ENCODE data around the gene NOX5. TPM values are rescaled to one million over a fixed set of nuclear protein-coding genes. Genes with fewer than 3 reads are reported as not detected.

The NOX5 gene
- total and polyA plus RNA-seq, 2 of the 4 experiments (the other 2 are of a cell fraction): 0.07 TPM; not detected in 1

GRCh38 chr15:69076756-69077155, 62.3 kb downstream of the NOX5 start:
- H3K27me3 ChIP-seq (ENCODE audit: control insufficient read depth, insufficient read depth, low read length): peaks cover 2% of the 10 kb centered on the region; the same call in 1 of the 2 replicates
- H2BK120ac ChIP-seq (ENCODE audit: low read depth, low read length): no peak overlapping the region
- ATAC-seq (ENCODE audit: low read depth): no peak
- no peak overlapping the region for H3K4me2 ChIP-seq (ENCODE audit: low read depth, low read length)
- H3K18ac ChIP-seq (ENCODE audit: low read depth, low read length): no peak overlapping the region
- H3K9me3 ChIP-seq (ENCODE audit: control insufficient read depth, insufficient read depth, low read length): peaks cover 3% of the 10 kb centered on the region
- intact Hi-C loops (cut with micrococcal nuclease) (no loop called here), in situ Hi-C loops (cut with MboI; ENCODE audit: low sequenced_read_pairs) (no loop called here), dilution Hi-C loops (cut with HindIII; ENCODE audit: low sequenced_read_pairs, unreplicated experiment) (no loop called here)
- H4K5ac ChIP-seq (ENCODE audit: low read depth, low read length): no peak overlapping the region
- H3K79me1 ChIP-seq (ENCODE audit: low read depth in 1 of 2, low read length in 2 of 2): no peaks in the 10 kb centered on the region
- no peak overlapping the region for H2AFZ ChIP-seq (replicated peaks; ENCODE audit: low read length, poor library complexity)
- TF ChIP-seq MAZ (IDR thresholded peaks at IDR 0.05; ENCODE audit: borderline replicate concordance, low read depth, low read length) (no peak), RCOR1 (IDR thresholded peaks at IDR 0.05; ENCODE audit: insufficient replicate concordance, low read length) (no peak), NFE2L2 (IDR thresholded peaks at IDR 0.05; ENCODE audit: low read depth, low read length) (no peak), CEBPB (IDR thresholded peaks at IDR 0.05; ENCODE audit: low read depth, low read length) (no peak), POLR2A (IDR thresholded peaks at IDR 0.05; ENCODE audit: low read depth, low read length) (no peak), BHLHE40 (IDR thresholded peaks at IDR 0.05; ENCODE audit: low read depth, low read length) (no peak), RFX5 (IDR thresholded peaks at IDR 0.05; ENCODE audit: low read depth, low read length) (no peak), CHD1 (IDR thresholded peaks at IDR 0.05; ENCODE audit: low read depth, low read length) (no peak), SMC3 (IDR thresholded peaks at IDR 0.05; ENCODE audit: low read depth, low read length) (no peak), FOS (IDR thresholded peaks at IDR 0.05; ENCODE audit: low read depth, low read length) (no peak), MAFK (IDR thresholded peaks at IDR 0.05; ENCODE audit: low read depth, low read length) (no peak)
- TF ChIP-seq, protein P1, sequence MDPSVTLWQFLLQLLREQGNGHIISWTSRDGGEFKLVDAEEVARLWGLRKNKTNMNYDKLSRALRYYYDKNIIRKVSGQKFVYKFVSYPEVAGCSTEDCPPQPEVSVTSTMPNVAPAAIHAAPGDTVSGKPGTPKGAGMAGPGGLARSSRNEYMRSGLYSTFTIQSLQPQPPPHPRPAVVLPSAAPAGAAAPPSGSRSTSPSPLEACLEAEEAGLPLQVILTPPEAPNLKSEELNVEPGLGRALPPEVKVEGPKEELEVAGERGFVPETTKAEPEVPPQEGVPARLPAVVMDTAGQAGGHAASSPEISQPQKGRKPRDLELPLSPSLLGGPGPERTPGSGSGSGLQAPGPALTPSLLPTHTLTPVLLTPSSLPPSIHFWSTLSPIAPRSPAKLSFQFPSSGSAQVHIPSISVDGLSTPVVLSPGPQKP (IDR thresholded peaks at IDR 0.05; ENCODE audit: borderline replicate concordance, low read depth, low read length): no peak
- TF ChIP-seq, protein P2, sequence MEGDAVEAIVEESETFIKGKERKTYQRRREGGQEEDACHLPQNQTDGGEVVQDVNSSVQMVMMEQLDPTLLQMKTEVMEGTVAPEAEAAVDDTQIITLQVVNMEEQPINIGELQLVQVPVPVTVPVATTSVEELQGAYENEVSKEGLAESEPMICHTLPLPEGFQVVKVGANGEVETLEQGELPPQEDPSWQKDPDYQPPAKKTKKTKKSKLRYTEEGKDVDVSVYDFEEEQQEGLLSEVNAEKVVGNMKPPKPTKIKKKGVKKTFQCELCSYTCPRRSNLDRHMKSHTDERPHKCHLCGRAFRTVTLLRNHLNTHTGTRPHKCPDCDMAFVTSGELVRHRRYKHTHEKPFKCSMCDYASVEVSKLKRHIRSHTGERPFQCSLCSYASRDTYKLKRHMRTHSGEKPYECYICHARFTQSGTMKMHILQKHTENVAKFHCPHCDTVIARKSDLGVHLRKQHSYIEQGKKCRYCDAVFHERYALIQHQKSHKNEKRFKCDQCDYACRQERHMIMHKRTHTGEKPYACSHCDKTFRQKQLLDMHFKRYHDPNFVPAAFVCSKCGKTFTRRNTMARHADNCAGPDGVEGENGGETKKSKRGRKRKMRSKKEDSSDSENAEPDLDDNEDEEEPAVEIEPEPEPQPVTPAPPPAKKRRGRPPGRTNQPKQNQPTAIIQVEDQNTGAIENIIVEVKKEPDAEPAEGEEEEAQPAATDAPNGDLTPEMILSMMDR (conservative IDR thresholded peaks at IDR 0.05; ENCODE audit: low read depth, low read length): no peak
- H4K8ac ChIP-seq (ENCODE audit: low read depth in 2 of 2, low read length in 2 of 2): no peak overlapping the region
- H3K14ac ChIP-seq (replicated peaks; ENCODE audit: low read depth, low read length): no peak overlapping the region
- no peak overlapping the region for H3K56ac ChIP-seq (ENCODE audit: extremely low read depth, insufficient read depth, low read length)
- H3K23ac ChIP-seq (ENCODE audit: low read depth, low read length): no peak overlapping the region
- WGBS, 2 experiments (ENCODE audit: extremely low coverage in 2 of 2, insufficient read length in 1 of 2): no CpG with 5 or more reads among the region's 1 CpG
- H4K20me1 ChIP-seq (ENCODE audit: insufficient read depth, low read length): no peaks in the 10 kb centered on the region
- no peak overlapping the region for H3K27ac ChIP-seq (ENCODE audit: insufficient read depth, low read length)
- no peak for DNase-seq
- H2BK5ac ChIP-seq (ENCODE audit: low read depth, low read length, poor library complexity, severe bottlenecking): no peak overlapping the region
- no peak overlapping the region for H3K4me3 ChIP-seq (ENCODE audit: insufficient read depth, low read depth, low read length)
- no peak overlapping the region; the same call in 1 of the 2 replicates for H2AK5ac ChIP-seq (ENCODE audit: low read depth, low read length)
- BruUV-seq (replicated peaks): no TSS peak
- H3K9me1 ChIP-seq (ENCODE audit: insufficient read depth, low read length): peaks cover 6% of the 10 kb centered on the region; the same call in 1 of the 2 replicates
- no peak overlapping the region for H2BK20ac ChIP-seq (ENCODE audit: low read depth, low read length)
- H3K36me3 ChIP-seq (ENCODE audit: control insufficient read depth, insufficient read depth, low read length): no peaks in the 10 kb centered on the region
- POLR2A ChIA-PET (ENCODE audit: unreplicated experiment): no interaction called here
- no peak overlapping the region for H2AK9ac ChIP-seq (replicated peaks; ENCODE audit: low read depth, low read length, poor library complexity)
- no peak overlapping the region for H3K9ac ChIP-seq (ENCODE audit: low read depth, low read length)
- no peak overlapping the region for H4K91ac ChIP-seq (ENCODE audit: insufficient read depth, low read depth, low read length)
- H3K4me1 ChIP-seq (ENCODE audit: control insufficient read depth, insufficient read depth, low read length): peaks cover 10% of the 10 kb centered on the region
- CTCF ChIA-PET: interaction anchor here (1.1 kb wide), 1 partner anchor 149 kb away, joined by 3 read pairs; no protein-coding TSS in a partner anchor
- H3K4ac ChIP-seq (ENCODE audit: low read depth, low read length): no peak overlapping the region
- H2BK15ac ChIP-seq (ENCODE audit: low read depth, low read length): no peak overlapping the region
